HL-60 (cell line): ENCODE results near the gene BTLA.

Source experiments
- DNase-seq, 2 experiments: peaks; one replicate each; pipeline ENCODE4 v3.0.0-alpha.2; 2010 to 2020; ENCODE audit warnings: low read depth in 1 of 2, low spot score in 1 of 2
- H3K27ac ChIP-seq: fragments of 250-450 bp; sonication (Bioruptor Pico); replicated peaks from 2 replicates; pipeline ENCODE4 v1.5.1; 2020; ENCODE audit warnings: mild to moderate bottlenecking, moderate library complexity
- H3K27me3 ChIP-seq: fragments of 250-450 bp; sonication (Bioruptor Pico); 2 replicates; pipeline ENCODE4 v1.5.1; 2021; ENCODE audit warnings: mild to moderate bottlenecking, moderate library complexity; ENCODE audit not compliant: insufficient read depth, poor library complexity, severe bottlenecking
- H3K4me3 ChIP-seq: replicated peaks from 2 replicates; pipeline ENCODE4 v1.5.1; 2011; ENCODE audit warnings: mild to moderate bottlenecking, control low read depth, low read length; ENCODE audit not compliant: insufficient read depth
- GABPA ChIP-seq: IDR thresholded peaks from 2 replicates; pipeline ENCODE4 v1.6.1; 2012; ENCODE audit warnings: low read depth
- POLR2AphosphoS5 ChIP-seq: IDR thresholded peaks from 2 replicates; pipeline ENCODE4 v1.6.1; 2012; ENCODE audit warnings: low read depth
- SPI1 ChIP-seq: IDR thresholded peaks from 2 replicates; pipeline ENCODE4 v1.6.1; 2012; ENCODE audit warnings: low read depth, mild to moderate bottlenecking, borderline replicate concordance
- TF ChIP-seq, protein P1 (sequence below): IDR thresholded peaks from one replicate; pipeline ENCODE4 v1.5.1; 2011; ENCODE audit warnings: low read length, control low read depth, inconsistent platforms; ENCODE audit not compliant: insufficient read depth
- TF ChIP-seq, protein P2 (sequence below): IDR thresholded peaks from 2 replicates; pipeline ENCODE4 v1.6.1; 2012; ENCODE audit warnings: low read depth; ENCODE audit not compliant: insufficient replicate concordance

BTLA gene

DNA sequence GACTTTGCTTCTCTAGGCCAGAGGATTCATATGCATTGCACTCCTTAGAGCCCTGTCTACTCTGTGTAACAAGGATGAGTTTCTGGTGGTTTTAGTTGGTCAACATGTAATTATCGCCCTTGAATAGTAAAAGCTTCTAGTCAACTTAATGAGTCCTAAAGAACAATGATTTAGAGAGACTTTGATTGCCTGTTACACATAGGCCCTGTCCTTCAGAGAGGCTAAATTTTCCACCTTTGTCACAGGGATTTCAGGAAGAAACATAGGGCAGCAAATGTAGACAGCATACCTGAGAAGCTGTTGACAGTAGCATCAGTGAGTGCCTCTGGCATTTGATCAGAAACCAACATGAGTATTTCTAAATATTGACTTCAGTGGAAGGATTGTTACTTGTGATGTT, 7.1 kb downstream of the BTLA start:
- Histone ChIP-seq H3K27me3 (no peaks in the 10 kb centered on the region), H3K4me3 (no peak overlapping the region), H3K27ac (no peak overlapping the region)
- no peak for DNase-seq
- TF ChIP-seq GABPA = no peak
- TF ChIP-seq SPI1 = no peak
- no peak for TF ChIP-seq POLR2AphosphoS5
- TF ChIP-seq, protein P1, sequence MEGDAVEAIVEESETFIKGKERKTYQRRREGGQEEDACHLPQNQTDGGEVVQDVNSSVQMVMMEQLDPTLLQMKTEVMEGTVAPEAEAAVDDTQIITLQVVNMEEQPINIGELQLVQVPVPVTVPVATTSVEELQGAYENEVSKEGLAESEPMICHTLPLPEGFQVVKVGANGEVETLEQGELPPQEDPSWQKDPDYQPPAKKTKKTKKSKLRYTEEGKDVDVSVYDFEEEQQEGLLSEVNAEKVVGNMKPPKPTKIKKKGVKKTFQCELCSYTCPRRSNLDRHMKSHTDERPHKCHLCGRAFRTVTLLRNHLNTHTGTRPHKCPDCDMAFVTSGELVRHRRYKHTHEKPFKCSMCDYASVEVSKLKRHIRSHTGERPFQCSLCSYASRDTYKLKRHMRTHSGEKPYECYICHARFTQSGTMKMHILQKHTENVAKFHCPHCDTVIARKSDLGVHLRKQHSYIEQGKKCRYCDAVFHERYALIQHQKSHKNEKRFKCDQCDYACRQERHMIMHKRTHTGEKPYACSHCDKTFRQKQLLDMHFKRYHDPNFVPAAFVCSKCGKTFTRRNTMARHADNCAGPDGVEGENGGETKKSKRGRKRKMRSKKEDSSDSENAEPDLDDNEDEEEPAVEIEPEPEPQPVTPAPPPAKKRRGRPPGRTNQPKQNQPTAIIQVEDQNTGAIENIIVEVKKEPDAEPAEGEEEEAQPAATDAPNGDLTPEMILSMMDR = no peak
- TF ChIP-seq, protein P2, sequence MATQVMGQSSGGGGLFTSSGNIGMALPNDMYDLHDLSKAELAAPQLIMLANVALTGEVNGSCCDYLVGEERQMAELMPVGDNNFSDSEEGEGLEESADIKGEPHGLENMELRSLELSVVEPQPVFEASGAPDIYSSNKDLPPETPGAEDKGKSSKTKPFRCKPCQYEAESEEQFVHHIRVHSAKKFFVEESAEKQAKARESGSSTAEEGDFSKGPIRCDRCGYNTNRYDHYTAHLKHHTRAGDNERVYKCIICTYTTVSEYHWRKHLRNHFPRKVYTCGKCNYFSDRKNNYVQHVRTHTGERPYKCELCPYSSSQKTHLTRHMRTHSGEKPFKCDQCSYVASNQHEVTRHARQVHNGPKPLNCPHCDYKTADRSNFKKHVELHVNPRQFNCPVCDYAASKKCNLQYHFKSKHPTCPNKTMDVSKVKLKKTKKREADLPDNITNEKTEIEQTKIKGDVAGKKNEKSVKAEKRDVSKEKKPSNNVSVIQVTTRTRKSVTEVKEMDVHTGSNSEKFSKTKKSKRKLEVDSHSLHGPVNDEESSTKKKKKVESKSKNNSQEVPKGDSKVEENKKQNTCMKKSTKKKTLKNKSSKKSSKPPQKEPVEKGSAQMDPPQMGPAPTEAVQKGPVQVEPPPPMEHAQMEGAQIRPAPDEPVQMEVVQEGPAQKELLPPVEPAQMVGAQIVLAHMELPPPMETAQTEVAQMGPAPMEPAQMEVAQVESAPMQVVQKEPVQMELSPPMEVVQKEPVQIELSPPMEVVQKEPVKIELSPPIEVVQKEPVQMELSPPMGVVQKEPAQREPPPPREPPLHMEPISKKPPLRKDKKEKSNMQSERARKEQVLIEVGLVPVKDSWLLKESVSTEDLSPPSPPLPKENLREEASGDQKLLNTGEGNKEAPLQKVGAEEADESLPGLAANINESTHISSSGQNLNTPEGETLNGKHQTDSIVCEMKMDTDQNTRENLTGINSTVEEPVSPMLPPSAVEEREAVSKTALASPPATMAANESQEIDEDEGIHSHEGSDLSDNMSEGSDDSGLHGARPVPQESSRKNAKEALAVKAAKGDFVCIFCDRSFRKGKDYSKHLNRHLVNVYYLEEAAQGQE = no peak

DNA sequence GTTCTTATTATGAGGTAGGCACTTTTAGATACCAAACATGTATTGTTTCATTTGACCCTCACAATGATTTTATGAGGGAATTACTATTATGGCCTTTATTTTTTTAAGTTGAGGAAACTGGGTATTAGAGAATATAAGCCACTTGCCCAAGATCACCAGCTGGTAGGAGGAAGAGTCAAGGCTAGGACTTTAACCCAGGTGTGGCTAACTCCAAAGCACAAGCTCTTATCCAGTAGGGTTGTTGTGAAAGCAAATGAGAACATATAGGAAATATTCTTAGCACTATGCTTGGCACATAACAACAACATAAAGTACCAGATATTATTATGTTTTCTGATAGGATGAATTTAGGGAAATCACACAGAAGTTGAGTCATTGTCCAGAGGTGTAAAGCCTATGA, 7.9 kb downstream of the BTLA start:
- Histone ChIP-seq H3K27ac (no peak overlapping the region), H3K4me3 (no peak overlapping the region), H3K27me3 (no peaks in the 10 kb centered on the region)
- TF ChIP-seq SPI1 (no peak), GABPA (no peak), POLR2AphosphoS5 (no peak)
- TF ChIP-seq, protein P2 = no peak
- TF ChIP-seq, protein P1 = no peak
- DNase-seq = no peak

DNA sequence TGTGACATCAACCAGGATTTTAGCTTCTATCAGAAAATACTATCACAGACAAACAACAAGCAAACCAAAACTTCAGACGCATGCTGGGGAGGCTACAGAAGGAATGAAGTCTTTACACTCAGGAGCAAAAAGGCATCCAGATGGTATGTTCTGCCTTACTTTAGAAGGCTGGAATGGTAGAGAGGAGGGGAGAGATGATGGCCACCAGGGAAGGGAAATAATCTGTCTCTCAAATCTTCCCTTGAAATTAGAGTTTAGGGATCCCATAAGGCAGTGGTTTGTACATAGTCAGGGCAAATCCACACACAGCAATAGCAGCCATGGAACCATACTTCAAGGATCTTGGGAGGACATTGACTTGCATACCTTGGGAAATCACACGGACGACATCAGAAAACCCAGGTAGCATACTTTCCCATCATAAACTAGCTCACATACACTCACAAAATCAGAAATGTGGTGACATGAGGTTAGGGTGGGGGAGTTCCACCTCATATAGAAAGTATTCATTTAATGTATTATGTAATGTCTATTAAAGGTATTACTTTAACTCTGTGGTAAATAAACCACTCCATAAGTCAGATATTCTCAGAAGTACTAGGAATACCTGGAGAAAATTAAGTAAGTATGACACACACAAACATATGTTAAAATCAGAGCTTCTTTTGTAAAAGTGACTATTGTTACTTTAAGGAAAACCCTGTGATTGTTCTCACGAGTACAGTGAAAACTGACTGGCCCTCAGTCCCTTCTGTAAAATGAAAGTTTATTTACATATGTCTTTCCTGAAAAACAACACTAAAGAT, 9.4 kb downstream of the BTLA start:
- no peak for TF ChIP-seq POLR2AphosphoS5
- no peak for TF ChIP-seq SPI1
- TF ChIP-seq, protein P1 = no peak
- no peak for TF ChIP-seq GABPA
- TF ChIP-seq, protein P2 = no peak
- no peak overlapping the region for H3K4me3 ChIP-seq

More for the DNA sequence above, 9.4 kb downstream of the BTLA start:
- Histone ChIP-seq H3K27ac (no peak overlapping the region), H3K27me3 (no peaks in the 10 kb centered on the region)
- no peak for DNase-seq
